ENCODE data around the gene CYP27A1. TPM values are rescaled to one million over a fixed set of nuclear protein-coding genes. Genes with fewer than 3 reads are reported as not detected.

CYP27A1 gene
- total and polyA plus RNA-seq, 2 of the 8 experiments (the other 6 are each of a cell fraction or from before 2014, with no cell fraction given) = 5.4 to 14.7 TPM

- TF ChIP-seq MAFK (IDR thresholded peaks at IDR 0.05; ENCODE audit: low read depth, low read length) (no peak), ZNF274 (IDR thresholded peaks at IDR 0.05; ENCODE audit: borderline replicate concordance, extremely low read depth, low read length) (no peak)
Measured at GRCh38 chr2:218832520-218832919, 50.6 kb downstream of the CYP27A1 start (continued).
